NCI-H128 (cell line): ENCODE results near the gene RUVBL1.

Experiments used
- DNase-seq: peaks from one replicate; lab custom pipeline; 2025; ENCODE audit not compliant: unreplicated experiment; lab: John Stamatoyannopoulos, UW

RUVBL1 gene

GRCh38 chr3:128036119-128036518 is 87.5 kb downstream of the RUVBL1 start:
- no peak for DNase-seq

- no peak for DNase-seq
Measured at GRCh38 chr3:128033102-128033501, 90.5 kb downstream of the RUVBL1 start.
